D721Med (cell line): ENCODE measurements around the gene MAMSTR.

Source experiments
- DNase-seq: peaks from one replicate; pipeline ENCODE4 v3.0.0; 2011; ENCODE audit warnings: low spot score; ENCODE audit not compliant: insufficient read length
- FAIRE-seq: peaks from 2 replicates; lab custom pipeline; 2011; peaks lifted over from hg19 to GRCh38; lab: Jason Lieb, UNC
- CTCF ChIP-seq: IDR thresholded peaks from 2 replicates; pipeline ENCODE4 v1.5.1; 2012; ENCODE audit warnings: mild to moderate bottlenecking, control low read depth; ENCODE audit not compliant: insufficient read depth; ENCODE audit errors: missing control alignments

The MAMSTR gene

GRCh38 chr19:48664476-48664875 lies 55.0 kb downstream of the MAMSTR start:
- no peak for FAIRE-seq
- DNase-seq = no peak
- no peak for TF ChIP-seq CTCF

DNA sequence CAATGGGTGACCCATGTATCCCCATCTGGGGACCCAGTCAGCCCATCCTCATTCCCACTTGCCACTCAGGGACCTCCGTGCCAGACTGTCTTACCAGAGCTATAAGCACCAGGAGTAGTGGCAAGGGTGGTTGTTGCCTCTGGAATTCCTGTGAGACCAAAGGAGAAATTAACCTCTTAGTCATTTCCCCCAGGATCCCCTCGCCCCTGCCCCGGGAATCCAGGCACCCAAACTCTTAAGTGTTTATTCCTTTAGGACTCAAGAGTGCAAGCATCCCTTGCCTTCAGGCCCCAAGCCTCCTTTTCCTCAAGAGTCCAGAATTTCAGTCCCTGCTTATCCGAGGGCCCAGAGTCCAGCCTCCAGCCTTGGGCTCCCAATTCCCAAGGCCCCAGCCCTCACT lies 55.9 kb downstream of the MAMSTR start:
- FAIRE-seq (no peak), DNase-seq (no peak)
- no peak for TF ChIP-seq CTCF
